T-helper 1 cell treated with Interleukin-12 subunit alpha and Interleukin-12 subunit beta and Interleukin-4 antibody, amounts not matched to agents 30 μg/mL and 1 μg/mL, for 36 hours (primary cell): ENCODE measurements around the gene CTNNA3.

Source experiments
- H3K27ac Mint-ChIP-seq: one replicate; pipeline ENCODE4 v1.8.0; 2021; ENCODE audit warnings: mild to moderate bottlenecking, mixed read lengths
- H3K27me3 Mint-ChIP-seq: one replicate; pipeline ENCODE4 v1.8.0; 2021; ENCODE audit warnings: low read depth, mixed read lengths
- H3K36me3 Mint-ChIP-seq: one replicate; pipeline ENCODE4 v1.8.0; 2021; ENCODE audit warnings: low read depth, mixed read lengths
- H3K4me1 Mint-ChIP-seq: one replicate; pipeline ENCODE4 v1.8.0; 2021; ENCODE audit warnings: low read depth, mixed read lengths
- H3K4me3 Mint-ChIP-seq: one replicate; pipeline ENCODE4 v1.8.0; 2021; ENCODE audit warnings: mild to moderate bottlenecking, moderate library complexity, mixed read lengths
- H3K9me3 Mint-ChIP-seq: one replicate; pipeline ENCODE4 v1.8.0; 2021; ENCODE audit warnings: mixed read lengths

CTNNA3 gene

DNA sequence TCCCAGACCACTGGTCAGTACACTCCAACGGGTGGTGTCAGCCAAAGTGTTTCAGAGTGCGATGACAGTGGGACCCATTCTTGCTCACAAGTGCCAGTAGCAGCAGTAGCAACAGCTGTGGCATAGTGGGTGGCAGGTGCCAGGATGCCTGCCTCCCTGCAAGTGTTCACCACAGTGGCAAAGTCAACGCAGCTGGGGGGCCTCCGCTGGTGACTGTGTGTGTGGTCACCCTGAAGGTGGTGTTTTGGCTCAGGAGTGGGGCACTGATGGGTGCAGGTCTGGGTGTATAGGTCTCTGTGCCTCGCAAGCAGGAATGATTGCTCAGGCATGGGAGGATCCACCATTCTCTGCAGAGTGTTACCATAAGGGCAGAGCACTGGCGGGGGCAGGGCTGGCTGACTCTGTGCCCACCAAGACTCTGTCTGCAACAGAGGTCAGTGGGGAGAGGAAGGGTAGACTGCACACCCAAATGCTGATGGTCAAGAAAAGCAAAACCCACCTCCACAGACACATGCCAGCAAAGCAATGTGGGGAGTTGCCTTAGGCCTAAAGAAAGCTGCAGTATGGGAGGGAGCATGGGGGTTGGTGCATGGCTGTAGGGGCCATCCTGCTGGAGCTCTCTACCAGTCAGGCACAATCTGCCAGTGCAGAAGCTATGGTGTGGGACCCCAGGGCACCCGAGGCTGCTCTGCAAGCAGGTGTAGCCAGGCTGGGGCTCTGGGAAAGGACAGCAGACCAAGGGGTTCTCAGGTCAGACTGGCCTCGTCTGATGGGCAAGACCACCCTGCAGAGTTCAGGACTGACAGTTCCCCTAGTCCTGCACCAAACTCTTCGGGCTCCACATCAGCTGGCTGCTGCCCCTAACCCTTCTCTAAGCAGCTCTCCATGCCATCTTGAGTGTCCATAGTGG is 368.1 kb downstream of the CTNNA3 start:
- no peaks in the 10 kb centered on the region for H3K27me3 Mint-ChIP-seq
- no peaks in the 10 kb centered on the region for H3K4me1 Mint-ChIP-seq
- H3K9me3 Mint-ChIP-seq = peaks cover 14% of the 10 kb centered on the region
- H3K36me3 Mint-ChIP-seq = no peaks in the 10 kb centered on the region
- no peak overlapping the region for H3K4me3 Mint-ChIP-seq
- H3K27ac Mint-ChIP-seq = no peak overlapping the region

DNA sequence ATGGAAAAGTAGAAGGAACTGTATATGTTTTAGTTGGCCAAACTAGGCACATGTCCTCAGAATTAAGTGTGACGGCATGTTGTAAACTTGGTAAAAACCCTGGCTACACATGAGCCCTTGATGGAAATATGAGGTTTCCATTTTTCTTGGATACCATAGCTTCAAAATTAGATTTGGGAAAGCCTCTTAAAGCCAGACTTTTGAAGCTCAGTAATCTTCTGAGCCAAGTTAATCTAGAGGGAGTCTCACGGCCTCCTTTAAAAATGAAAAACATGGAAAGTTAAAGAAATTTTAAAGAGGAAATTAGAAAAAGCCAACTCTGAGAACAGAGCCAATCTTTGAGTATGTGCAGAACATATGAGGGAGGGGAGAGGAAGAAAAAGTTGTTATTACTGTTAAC is 376.0 kb downstream of the CTNNA3 start:
- H3K4me3 Mint-ChIP-seq = no peak overlapping the region
- peaks cover 8% of the 10 kb centered on the region for H3K9me3 Mint-ChIP-seq
- H3K4me1 Mint-ChIP-seq = no peaks in the 10 kb centered on the region
- no peaks in the 10 kb centered on the region for H3K27me3 Mint-ChIP-seq
- H3K36me3 Mint-ChIP-seq = no peaks in the 10 kb centered on the region
- no peak overlapping the region for H3K27ac Mint-ChIP-seq

DNA sequence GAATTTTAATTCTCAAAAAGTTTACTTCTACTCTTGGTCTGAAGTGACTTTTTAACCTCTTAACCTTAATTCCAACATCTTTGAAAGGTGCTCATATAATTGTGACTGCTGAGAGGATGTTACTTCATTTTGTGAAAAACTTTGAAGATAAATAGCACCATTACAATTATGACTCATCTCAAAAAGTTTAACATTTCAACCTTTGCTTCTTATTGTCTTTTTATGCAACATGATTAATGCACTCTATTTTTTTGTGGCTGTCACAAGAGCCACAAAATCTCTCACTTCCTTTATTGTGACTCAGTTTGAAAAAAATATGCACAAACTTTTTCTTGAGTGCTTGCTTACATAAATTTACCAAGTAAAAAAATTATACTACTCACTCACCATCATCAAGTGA is 387.1 kb downstream of the CTNNA3 start:
- Mint-ChIP-seq H3K9me3 (no peaks in the 10 kb centered on the region), H3K4me3 (no peak overlapping the region), H3K4me1 (no peaks in the 10 kb centered on the region), H3K27ac (no peak overlapping the region), H3K27me3 (no peaks in the 10 kb centered on the region), H3K36me3 (no peaks in the 10 kb centered on the region)

DNA sequence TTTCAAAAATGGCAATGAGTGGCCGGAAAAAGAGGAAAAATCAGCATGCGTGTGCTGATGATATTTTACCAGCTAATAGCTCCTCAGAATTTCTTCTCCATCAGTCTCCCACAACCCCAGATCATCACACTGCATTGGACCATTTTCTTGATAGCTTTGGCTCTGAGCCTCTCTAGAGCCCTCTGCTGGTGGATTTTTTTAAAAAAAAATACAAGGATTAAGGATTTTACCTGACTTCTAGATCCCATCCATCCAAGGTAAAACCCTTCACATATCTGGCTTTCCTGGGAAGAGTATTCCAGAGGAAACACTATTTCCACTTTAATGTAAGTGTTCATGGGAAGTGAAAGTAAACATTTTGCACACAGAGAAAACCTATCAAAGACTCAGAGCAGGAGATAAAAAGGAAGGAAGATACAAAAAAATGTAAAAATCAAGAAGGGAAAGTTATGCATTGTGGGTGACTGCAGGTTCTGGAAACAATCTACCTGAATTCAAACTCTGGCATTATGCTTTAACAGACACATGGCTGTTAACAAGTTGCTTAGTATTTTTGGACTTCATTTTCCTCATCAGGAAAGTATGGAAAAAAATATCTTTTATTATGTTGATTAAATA is 389.3 kb downstream of the CTNNA3 start:
- Mint-ChIP-seq H3K4me3 (no peak overlapping the region), H3K27me3 (no peaks in the 10 kb centered on the region)

DNA sequence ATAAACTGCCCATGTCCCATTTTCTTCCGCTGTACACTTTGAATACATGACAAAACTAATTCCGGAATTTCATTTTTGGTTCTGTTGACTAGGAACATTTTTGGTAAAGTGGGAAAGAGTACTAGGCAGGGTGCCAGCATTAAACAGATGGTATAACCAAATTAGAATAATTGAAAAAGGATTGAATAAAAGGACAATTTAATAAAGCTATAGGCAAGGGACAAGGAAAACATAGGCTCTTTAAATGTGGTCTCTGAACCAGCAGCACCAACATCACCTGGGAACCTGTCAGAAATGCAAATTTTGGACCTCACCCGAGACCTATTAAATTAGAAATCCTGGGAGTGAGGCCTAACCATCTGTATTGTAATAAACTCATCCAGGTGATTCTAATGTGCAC is 393.3 kb downstream of the CTNNA3 start:
- no peaks in the 10 kb centered on the region for H3K27me3 Mint-ChIP-seq
- H3K36me3 Mint-ChIP-seq = no peaks in the 10 kb centered on the region
- no peak overlapping the region for H3K4me3 Mint-ChIP-seq
- H3K4me1 Mint-ChIP-seq = no peaks in the 10 kb centered on the region
- no peaks in the 10 kb centered on the region for H3K9me3 Mint-ChIP-seq
- H3K27ac Mint-ChIP-seq = no peak overlapping the region

More for the DNA sequence above, 389.3 kb downstream of the CTNNA3 start:
- H3K36me3 Mint-ChIP-seq = no peaks in the 10 kb centered on the region
- no peak overlapping the region for H3K27ac Mint-ChIP-seq
- H3K9me3 Mint-ChIP-seq = no peaks in the 10 kb centered on the region
- H3K4me1 Mint-ChIP-seq = no peaks in the 10 kb centered on the region

DNA sequence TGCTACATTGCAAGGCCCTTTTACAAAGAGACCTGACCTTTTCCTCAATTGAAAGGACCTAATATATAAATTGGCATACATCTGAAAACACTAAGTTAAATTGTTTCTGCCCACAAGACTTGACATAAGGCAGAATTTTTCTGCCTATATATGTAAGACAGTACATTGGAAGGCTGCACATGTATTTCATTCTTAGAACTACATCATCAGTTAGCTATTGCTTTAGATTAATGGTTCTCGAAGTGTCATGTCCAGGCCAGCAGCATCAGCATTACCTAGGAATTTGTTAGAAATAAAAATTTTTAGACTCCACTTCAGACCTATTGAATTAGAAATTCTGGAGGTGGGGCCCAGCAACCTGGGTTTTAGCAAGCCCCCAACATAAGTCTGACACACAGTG is 396.2 kb downstream of the CTNNA3 start:
- no peaks in the 10 kb centered on the region for H3K9me3 Mint-ChIP-seq
- no peaks in the 10 kb centered on the region for H3K27me3 Mint-ChIP-seq
- no peak overlapping the region for H3K4me3 Mint-ChIP-seq
- H3K36me3 Mint-ChIP-seq = no peaks in the 10 kb centered on the region
- no peaks in the 10 kb centered on the region for H3K4me1 Mint-ChIP-seq
- no peak overlapping the region for H3K27ac Mint-ChIP-seq

DNA sequence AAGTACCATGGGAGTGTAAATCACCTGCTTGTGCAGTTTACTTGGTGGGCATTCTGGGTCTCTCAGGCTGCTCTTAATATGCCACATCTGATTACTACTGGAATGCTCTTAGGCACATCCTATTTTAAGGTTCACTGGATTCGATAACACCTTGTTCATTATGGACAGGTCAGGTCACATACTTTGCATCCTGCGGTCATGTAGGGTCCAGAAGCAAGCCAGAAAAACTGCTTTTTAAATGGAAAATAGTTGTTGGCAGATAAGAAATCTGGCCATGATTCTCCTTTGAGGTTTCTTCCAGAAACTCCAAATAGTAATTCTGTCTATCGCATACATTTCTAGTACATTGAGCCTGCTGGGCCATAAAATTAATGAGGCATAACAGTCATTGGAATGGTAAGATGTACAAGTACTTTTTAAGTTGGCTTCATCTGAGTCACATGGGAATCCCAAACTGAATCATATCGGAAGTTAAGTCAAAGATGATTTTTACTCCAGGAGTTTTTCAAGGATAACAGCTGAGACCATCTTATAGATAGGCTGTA is 398.3 kb downstream of the CTNNA3 start:
- H3K27ac Mint-ChIP-seq = no peak overlapping the region

DNA sequence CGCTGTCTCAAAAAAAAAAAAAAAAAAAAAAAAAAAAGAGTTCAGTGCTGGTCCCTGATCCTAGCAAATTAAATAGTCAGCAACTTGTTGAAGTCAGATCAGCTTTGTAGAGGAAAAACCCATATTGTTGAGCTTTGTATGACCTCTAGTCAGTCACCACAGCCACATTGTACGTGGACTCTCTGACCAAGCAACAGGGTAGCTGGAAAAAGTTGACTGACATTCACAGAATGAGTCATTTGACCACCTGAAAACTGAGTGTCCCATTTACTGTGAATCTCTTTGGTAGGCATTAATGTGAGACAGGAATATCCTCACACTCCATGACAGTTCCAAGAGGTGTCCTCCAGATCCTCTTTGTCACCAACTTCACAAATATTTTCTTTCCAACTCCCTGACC is 399.1 kb downstream of the CTNNA3 start:
- H3K4me1 Mint-ChIP-seq = no peaks in the 10 kb centered on the region
- no peak overlapping the region for H3K27ac Mint-ChIP-seq
- no peak overlapping the region for H3K4me3 Mint-ChIP-seq
- no peaks in the 10 kb centered on the region for H3K36me3 Mint-ChIP-seq
- H3K27me3 Mint-ChIP-seq = no peaks in the 10 kb centered on the region
- no peaks in the 10 kb centered on the region for H3K9me3 Mint-ChIP-seq

More for the DNA sequence above, 398.3 kb downstream of the CTNNA3 start:
- Mint-ChIP-seq H3K4me1 (no peaks in the 10 kb centered on the region), H3K36me3 (no peaks in the 10 kb centered on the region), H3K9me3 (no peaks in the 10 kb centered on the region), H3K27me3 (no peaks in the 10 kb centered on the region), H3K4me3 (no peak overlapping the region)

DNA sequence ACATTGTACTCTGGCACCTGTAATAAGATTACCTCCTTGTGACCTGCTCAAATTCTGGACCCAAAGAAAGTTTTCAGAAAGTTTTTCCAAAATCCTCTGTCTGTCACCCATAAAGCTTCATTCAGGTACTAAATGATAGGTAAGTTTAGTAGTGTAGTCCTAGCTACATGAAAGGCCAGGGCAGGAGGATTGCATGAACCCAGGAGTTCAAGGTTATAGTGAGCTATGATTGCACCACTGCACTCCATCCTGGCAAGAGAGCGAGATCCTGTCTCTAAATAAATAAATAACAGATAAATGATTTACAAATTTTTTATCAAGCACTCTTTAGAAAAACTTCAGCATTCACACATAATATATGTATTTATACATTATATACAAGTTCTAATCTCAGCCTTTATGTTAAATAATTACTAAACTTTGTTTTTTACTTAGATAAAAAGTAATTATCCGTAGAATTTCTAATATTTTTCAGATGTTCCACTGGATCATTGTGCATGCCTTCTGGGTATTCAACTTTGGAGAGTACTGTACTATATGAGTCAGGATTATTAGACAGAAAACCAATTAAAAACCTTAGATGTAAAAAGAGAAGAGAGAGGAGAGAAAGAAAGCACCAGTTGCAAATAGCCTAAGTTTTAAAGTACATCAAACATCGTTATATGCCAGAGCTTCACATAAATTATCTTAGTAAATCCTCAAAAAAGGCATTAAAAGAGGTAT is 407.1 kb downstream of the CTNNA3 start:
- Mint-ChIP-seq H3K9me3 (no peaks in the 10 kb centered on the region), H3K4me1 (no peaks in the 10 kb centered on the region), H3K27ac (no peak overlapping the region), H3K36me3 (no peaks in the 10 kb centered on the region), H3K27me3 (no peaks in the 10 kb centered on the region), H3K4me3 (no peak overlapping the region)

DNA sequence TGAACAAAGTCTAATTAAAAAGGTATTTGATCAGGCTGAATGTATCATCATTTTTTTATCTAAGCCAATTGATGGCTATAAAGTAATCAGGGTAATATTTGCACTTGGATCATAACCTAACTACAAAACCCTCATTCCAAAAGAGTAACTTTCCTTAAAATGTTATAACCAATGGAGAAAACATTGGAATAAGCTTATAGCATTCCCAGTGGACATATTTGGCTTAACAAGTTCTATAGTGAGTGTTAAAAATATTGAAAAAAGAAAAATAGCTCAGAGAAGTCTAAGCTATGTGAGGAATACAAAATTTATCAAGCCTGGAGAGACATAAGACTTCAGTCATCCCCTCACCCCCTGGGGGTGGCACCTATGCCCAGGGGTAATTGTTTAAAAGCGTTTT is 411.4 kb downstream of the CTNNA3 start:
- no peaks in the 10 kb centered on the region for H3K36me3 Mint-ChIP-seq

DNA sequence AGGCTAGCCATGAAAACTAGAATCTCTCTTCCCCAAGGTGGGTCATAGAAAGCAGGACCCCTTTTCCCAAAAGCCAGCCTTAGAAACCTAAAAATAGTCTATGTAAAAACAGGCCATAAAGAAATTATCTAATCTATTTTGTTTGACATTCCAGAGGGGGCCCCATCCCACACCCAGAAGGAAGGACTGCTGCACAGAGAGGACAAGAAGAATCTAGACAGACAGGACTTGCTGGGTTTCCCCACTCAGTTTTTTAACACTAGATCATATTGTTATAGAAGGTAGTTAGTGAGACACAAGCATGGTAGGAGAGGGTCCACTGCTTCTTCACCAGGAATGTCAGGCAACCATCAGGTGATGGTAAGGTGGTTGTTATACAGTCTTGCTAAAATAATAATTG is 413.1 kb downstream of the CTNNA3 start:
- Mint-ChIP-seq H3K4me1 (no peaks in the 10 kb centered on the region), H3K36me3 (no peaks in the 10 kb centered on the region), H3K27ac (no peak overlapping the region), H3K4me3 (no peak overlapping the region), H3K27me3 (no peaks in the 10 kb centered on the region), H3K9me3 (no peaks in the 10 kb centered on the region)

More for the DNA sequence above, 411.4 kb downstream of the CTNNA3 start:
- Mint-ChIP-seq H3K27ac (no peak overlapping the region), H3K4me1 (no peaks in the 10 kb centered on the region), H3K4me3 (no peak overlapping the region), H3K27me3 (no peaks in the 10 kb centered on the region), H3K9me3 (no peaks in the 10 kb centered on the region)

DNA sequence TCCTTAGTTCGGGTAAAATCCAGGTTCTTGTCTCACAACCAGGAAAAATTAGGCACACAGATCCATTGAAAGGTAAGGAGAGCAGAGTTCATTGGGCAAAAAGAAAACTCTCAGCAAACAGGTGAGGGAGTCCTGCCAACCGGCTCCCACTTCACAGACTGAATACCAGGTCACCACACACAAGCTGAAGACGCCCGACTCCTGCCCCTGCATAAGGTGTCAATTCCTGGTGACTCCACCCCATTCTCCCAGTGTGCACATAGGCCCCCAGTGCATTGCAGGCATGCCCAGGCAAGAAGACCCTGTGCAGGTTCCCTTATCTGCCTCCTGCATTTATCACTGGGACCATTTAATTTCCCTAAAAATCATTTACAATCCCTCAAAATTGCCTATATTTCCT is 415.6 kb downstream of the CTNNA3 start:
- no peaks in the 10 kb centered on the region for H3K9me3 Mint-ChIP-seq
- no peaks in the 10 kb centered on the region for H3K4me1 Mint-ChIP-seq
- H3K4me3 Mint-ChIP-seq = no peak overlapping the region
- H3K27me3 Mint-ChIP-seq = no peaks in the 10 kb centered on the region
- H3K27ac Mint-ChIP-seq = no peak overlapping the region
- H3K36me3 Mint-ChIP-seq = no peaks in the 10 kb centered on the region

DNA sequence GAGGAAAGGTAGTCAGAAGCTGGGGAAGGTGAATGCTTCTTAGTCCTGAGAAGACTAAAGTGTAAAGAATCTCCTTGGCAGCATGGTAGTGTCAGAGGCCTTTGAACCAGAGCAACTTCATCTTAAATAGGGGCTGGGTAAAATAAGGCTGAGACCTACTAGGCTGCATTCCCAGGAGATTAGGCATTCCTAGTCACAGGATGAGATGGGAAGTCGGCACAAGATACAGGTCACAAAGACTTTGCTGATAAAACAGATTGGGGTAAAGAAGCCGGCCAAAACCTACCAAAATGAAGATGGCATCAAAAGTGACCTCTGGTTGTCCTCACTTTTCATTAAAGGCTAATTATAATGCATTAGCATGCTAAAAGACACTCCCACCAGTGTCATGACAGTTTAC is 418.6 kb downstream of the CTNNA3 start:
- H3K4me3 Mint-ChIP-seq = no peak overlapping the region
- H3K27ac Mint-ChIP-seq = no peak overlapping the region
- H3K9me3 Mint-ChIP-seq = no peaks in the 10 kb centered on the region
- no peaks in the 10 kb centered on the region for H3K4me1 Mint-ChIP-seq
- no peaks in the 10 kb centered on the region for H3K36me3 Mint-ChIP-seq
- H3K27me3 Mint-ChIP-seq = no peaks in the 10 kb centered on the region

DNA sequence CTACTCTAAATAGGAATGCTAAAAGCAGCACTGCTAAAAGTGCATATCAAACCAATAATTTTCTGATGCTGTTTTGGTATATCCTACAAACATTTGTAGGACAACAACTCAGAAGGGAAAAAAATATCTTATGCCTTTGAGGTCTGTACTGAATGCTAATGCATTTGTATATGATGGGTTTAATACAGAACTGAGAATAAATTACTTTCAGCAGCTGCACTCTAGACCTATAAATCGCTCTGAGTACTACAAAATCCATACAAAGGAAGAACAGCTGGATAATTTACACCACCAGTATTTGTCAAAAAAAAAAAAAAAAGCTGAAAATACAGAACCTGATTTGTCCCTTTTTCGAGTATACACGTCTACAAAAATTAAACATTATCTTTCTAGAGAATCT is 426.2 kb downstream of the CTNNA3 start:
- no peaks in the 10 kb centered on the region for H3K9me3 Mint-ChIP-seq
- no peak overlapping the region for H3K27ac Mint-ChIP-seq
- H3K4me1 Mint-ChIP-seq = no peaks in the 10 kb centered on the region
- H3K36me3 Mint-ChIP-seq = no peaks in the 10 kb centered on the region
- H3K27me3 Mint-ChIP-seq = no peaks in the 10 kb centered on the region
- H3K4me3 Mint-ChIP-seq = no peak overlapping the region
